GM19397 (cell line): ENCODE data around the gene CC2D1A.

Source experiments
- ATAC-seq: cut with Tn5 transposase; IDR thresholded peaks from one replicate; pipeline ENCODE4 v1.9.1; 2021; ENCODE audit warnings: mild to moderate bottlenecking, moderate library complexity; ENCODE audit not compliant: unreplicated experiment

CC2D1A gene

DNA sequence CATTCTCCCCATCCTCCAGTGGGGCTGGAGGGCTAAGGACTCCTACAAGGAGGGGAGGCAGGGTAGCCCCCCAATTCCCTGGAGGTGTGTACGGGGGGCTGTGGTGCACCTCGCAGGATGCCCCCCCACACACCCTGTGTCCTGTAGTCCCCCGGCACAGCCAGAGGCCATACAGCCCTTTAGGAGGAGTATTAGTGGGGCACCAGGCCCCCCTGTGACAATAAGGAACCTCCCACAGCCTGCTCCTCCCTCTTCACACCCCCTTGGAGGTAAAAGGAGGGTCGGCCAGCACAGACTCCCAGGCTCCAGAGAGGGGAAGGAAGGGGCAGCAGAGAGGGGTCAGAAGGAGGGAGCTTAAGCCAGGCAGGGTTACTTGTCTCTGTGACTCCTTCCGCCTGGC is 29.2 kb upstream of the CC2D1A start, which contains the start of gene NANOS3:
Gene NANOS3 (plus strand): TSS at position 301 of the 400 bp plus-strand sequence. CDS start 115 bp downstream, outside the sequence.
- no peak for ATAC-seq

DNA sequence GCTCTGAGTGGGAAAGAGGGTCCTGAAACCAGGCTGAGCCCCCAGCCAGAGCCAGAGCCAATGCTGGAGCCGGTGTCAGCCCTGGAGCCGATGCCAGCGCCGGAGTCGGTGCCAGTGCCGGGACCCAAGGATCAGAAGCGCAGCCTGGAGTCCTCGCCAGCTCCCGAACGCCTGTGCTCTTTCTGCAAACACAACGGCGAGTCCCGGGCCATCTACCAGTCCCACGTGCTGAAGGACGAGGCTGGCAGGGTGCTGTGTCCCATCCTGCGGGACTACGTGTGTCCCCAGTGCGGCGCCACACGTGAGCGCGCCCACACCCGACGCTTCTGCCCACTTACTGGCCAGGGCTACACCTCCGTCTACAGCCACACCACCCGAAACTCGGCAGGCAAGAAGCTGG is 28.7 kb upstream of the CC2D1A start:
- ATAC-seq, result no peak

DNA sequence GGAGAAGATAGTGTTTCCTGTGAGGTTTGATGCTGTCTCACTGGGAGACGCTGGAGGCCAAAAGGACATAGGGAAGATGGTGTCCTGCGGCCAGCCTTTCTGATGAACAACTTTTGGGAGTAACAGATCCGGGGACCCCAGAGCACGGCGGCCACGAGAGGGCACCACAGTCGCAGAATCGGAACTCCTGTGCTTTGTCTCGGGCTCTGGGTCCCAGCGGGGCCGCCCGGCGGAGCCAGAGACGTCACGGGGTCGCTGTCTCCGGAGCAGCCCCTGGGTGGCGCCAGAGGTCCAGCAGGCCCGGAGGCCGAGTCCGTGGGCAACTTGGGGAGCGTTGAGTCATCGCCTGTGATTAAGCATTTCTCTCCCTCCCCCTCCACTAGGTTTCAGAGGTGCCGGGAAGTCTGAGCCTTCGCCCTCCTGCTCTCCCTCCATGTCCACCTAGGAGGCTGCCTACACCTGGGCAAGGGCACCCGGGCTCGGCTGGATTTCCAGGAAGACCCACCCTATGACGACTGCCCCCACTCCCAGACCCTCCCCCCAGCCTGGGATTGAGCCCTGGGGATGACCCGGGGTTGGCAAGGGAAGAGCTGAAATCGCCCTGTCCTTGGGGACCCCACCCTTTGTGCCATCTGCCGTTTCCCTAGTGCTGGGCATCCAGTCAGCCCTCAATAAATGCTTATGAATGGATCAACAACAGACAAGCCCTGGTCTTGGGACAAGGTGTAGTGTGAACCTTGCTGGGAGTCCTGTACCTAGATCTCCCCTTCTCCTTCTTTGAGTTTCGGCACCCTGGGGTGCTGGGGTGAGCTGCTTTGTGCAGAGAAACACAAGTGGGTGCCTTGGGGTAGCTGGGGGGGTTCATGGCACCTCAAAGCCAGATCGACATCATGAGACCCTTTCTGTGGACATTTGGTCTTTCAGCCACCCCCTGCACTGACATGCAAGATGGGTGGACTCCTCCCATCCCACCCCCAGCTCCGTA is 25.6 kb upstream of the CC2D1A start:
- peak; percentile 85 for ATAC-seq

DNA sequence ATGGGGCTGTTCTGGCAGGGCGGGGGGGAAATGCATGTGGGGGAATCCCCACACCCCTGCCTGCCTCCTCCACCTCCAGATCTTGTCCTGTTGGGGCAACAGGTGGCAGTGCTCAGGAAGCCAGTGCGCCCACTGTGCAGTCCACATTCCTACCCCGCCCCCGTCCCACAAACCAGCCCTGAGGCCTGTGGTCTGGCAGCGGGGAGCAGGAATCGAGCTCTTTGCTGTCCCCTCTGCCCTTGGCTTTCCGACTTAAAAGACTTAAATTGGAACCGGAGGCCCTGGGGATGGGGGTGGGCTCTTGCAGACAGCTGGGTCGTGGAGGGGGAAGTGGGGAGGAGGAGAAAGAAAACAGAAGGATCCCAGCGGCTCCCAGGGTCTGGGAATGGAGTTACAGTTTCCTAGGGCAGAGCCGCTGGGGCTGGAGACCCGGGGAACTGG is 24.7 kb upstream of the CC2D1A start:
- no peak for ATAC-seq

GRCh38 chr19:13881692-13882418 is 24.1 kb upstream of the CC2D1A start:
- no peak for ATAC-seq

GRCh38 chr19:13882419-13882795 is 23.6 kb upstream of the CC2D1A start:
- ATAC-seq, result no peak

- no peak for ATAC-seq
Observed at GRCh38 chr19:13882836-13883235, 23.2 kb upstream of the CC2D1A start.

GRCh38 chr19:13883516-13884064 is 22.4 kb upstream of the CC2D1A start:
- no peak for ATAC-seq

- no peak for ATAC-seq
Observed at GRCh38 chr19:13884726-13885591, 21.0 kb upstream of the CC2D1A start.

DNA sequence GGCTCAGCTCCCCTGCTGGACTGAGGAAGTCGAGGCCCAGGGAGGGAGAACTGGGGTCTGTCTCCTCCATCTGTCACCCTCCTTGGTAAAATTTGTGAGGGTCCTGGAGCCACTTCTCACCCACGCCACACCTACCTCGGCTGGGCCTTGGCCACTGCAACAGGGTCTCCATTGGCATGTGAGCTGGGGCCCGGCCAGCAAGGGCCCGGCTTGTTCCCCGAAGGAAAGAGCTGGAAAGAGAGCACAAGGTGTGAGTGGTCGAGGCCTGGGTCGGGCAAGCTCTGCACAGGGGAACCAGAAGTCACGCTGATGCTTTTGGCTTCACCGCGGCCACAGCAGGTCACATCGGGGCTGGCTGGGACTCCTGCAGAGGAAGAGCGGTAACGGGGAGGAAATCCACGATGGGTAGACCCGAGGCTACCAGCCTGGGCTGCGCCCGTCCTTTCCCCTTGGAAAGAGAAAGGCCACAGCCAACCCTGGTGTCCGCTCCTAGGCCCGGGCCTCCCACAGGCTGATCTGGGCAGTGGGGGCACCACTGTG is 20.1 kb upstream of the CC2D1A start:
- ATAC-seq, result no peak

GRCh38 chr19:13887018-13887436 is 19.0 kb upstream of the CC2D1A start:
- no peak for ATAC-seq

GRCh38 chr19:13887517-13887916 is 18.5 kb upstream of the CC2D1A start:
- ATAC-seq, result no peak

GRCh38 chr19:13888281-13888680 is 17.7 kb upstream of the CC2D1A start:
- ATAC-seq, result no peak

GRCh38 chr19:13890136-13890535 is 15.9 kb upstream of the CC2D1A start:
- no peak for ATAC-seq

DNA sequence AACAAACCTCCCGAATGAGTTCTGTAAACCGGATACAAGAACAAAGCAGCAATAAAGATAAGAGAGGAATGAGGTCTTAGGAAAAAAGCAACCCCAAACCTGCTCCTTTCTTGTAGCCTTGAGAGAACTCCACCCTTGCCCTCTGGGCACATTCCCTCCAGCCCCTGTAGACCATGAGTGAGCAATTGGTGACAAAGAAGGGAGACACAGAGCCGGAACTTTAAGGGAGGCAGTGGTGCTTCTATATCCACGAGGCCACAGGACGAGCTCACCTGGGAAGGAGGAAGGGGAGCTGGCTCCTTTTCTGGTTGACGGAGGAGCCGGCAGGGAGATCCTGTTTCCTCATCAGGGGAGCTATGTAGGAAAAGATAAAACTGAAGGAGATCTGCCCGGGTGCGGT is 13.1 kb upstream of the CC2D1A start:
- no peak for ATAC-seq

- no peak for ATAC-seq
Observed at GRCh38 chr19:13894552-13894951, 11.4 kb upstream of the CC2D1A start.

DNA sequence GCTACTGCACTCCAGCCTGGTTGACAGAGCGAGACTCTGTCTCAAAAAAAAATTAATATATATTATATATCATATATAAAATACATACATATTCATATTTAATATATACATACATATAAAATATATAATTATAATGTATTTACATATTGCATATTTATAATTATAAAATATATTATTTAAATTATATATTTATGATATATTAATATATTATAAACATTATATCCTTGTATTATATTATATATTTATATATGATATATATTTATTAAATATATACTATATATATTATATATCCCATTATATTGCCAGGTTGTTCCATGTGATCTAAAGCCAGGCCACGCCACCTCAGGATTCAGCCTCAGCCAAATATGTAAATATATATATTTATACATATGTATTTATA is 9.8 kb upstream of the CC2D1A start:
- ATAC-seq, result no peak

DNA sequence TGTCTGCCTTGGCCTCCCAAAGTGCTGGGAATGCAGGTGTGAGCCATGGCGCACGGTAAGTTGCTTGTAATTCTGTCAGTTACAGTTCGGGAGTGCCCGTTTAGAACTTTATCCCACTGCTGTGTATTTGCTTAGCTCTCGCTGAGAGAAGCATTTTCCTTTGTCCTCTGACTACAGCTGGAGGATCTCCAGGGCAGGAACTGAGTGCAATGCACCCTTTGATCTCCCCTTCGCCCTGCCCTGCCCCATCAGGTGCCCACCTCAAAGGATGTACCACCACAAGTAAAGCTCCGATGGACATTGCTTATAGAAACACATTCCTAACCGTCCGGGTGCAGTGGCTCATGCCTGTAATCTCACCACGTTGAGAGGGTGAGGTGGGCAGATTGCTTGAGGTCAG is 6.6 kb upstream of the CC2D1A start:
- no peak for ATAC-seq

- ATAC-seq, result no peak
Observed at GRCh38 chr19:13899912-13900584, 6.0 kb upstream of the CC2D1A start.
